ENCODE measurements around the gene ABCA1.

Gene ABCA1

DNA sequence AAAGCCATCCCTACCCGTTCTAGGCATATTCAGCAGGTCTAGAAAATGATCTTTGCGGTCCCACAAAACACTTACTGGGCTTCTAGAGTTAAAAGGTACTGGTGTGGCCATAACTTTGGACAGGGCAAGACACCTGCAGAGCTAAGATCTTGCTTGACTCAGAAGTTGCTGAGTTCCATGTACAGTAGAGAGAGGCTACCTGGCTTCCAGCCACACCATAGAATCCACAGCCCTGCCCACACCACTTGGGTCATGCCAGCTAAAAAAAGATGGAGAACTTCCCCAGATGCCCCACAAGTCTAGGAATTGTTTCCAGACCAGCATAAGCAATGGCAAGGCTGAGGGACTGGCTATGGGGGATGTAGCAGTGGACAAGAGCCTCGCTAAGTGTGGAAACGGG, 52.1 kb downstream of the ABCA1 start:
- no peak overlapping the region for H3K4me3 ChIP-seq (ENCODE audit: low read length)
- TF ChIP-seq, protein P1, sequence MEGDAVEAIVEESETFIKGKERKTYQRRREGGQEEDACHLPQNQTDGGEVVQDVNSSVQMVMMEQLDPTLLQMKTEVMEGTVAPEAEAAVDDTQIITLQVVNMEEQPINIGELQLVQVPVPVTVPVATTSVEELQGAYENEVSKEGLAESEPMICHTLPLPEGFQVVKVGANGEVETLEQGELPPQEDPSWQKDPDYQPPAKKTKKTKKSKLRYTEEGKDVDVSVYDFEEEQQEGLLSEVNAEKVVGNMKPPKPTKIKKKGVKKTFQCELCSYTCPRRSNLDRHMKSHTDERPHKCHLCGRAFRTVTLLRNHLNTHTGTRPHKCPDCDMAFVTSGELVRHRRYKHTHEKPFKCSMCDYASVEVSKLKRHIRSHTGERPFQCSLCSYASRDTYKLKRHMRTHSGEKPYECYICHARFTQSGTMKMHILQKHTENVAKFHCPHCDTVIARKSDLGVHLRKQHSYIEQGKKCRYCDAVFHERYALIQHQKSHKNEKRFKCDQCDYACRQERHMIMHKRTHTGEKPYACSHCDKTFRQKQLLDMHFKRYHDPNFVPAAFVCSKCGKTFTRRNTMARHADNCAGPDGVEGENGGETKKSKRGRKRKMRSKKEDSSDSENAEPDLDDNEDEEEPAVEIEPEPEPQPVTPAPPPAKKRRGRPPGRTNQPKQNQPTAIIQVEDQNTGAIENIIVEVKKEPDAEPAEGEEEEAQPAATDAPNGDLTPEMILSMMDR (conservative IDR thresholded peaks at IDR 0.05; ENCODE audit: low read length) = no peak
- DNase-seq (ENCODE audit: low read depth) = no peak

DNA sequence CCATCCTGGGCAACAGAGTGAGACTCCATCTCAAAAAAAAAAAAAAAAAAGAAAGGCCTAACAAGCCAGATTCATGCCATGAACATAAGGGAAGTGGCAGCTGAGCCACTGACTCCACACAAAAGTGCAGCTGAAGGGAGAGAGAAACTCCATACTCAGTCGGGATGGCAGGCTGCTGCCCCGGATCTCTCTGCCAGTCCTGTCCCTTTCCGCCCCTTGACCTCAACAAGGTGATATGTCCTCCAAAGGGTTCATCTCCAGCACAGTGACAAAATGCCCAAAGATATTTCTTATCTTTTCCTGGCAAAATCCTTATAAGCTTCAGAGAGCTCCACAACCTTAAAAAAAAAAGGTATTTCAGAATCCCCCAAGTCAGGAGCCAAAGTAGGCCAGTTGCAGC, 52.6 kb downstream of the ABCA1 start:
- TF ChIP-seq, protein P1 (conservative IDR thresholded peaks at IDR 0.05; ENCODE audit: low read length) = no peak
- H3K4me3 ChIP-seq (ENCODE audit: low read length) = no peak overlapping the region
- no peak for DNase-seq (ENCODE audit: low read depth)

DNA sequence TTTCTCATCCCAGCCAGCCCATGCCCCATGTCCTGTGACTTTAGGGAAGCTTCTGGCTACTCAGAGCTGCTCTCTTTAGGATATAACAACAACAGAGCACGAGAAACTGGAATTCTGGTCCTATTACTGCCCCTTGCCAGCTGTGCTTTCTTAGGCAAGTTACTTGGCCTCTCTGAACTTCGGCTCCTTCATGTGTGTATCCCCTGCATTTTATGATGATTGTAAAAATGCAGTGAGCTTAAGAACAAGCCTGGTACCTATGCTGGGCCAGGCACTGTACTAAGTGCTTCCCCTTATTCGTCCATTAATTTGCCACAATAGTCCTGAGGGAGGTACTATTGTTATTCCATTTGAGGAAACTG, 54.5 kb downstream of the ABCA1 start:
- H3K4me3 ChIP-seq (ENCODE audit: low read length) = no peak overlapping the region
- TF ChIP-seq, protein P1 (conservative IDR thresholded peaks at IDR 0.05; ENCODE audit: low read length) = no peak
- DNase-seq (ENCODE audit: low read depth) = no peak

DNA sequence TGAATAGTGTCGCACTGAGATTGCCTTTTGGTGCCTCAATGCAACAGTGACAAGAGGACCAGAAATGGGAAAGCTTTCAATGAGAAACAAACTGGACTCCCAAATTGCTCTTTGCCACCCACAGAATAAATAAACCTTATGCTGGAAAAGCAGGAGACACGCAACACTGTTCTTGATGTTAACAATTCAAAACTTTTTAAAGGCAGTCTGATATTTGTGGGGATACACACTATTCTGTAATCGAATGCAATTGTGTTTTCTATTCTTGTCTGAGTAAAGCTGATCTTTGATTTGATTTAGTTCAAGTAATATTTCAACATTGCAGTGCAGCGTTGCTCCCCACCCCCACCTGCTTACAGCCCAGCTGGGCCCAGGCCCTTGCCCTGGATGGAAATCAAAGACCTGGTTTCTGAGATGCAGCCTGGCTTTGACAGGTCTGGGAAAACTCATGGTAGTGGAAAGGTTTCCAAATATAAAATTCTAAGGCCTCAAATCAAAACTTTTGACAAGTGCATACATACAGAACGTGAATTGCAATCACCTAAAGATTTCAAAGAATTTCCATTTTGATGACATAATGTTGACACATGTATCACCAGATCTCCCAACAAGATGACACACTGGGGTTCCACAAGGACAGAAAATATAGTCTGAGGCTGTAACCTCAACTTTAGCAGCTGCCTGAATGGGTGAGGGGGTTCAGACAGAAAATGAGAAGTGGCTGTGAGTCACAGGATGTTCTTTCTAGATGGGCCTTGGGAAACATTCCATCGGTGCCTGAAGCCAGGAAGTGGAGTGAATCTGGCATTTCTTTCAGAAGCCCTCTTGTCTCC, 55.1 kb downstream of the ABCA1 start:
- peak; percentile 95 for DNase-seq (ENCODE audit: low read depth)
- no peak overlapping the region for H3K4me3 ChIP-seq (ENCODE audit: low read length)
- TF ChIP-seq, protein P1 (conservative IDR thresholded peaks at IDR 0.05; ENCODE audit: low read length) = no peak

DNA sequence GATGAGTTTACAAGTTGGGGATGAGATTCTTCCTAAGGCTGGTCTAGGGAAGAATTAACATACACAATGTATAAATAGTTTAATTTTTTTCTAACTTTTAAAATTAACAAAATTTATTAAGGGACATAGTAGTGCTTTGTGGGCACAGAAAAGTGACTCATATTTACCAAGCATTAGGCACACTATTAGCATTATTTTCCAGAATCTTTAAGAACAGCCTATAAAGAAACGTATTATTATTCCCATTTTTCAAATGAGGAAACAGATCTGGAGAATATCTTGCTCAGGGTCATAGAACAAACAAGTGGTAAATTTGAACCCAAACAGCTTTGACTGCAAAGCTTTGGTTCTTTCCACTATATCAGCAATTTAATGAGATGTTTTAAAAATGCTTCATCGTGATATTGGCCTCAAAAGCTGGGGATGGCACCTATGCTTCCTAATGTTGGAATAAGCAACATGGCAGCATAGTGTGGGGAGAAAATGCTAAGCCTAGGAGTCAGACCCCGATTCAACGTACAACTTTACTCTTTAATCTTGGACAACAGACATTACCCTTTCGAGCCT, 55.9 kb downstream of the ABCA1 start:
- H3K4me3 ChIP-seq (ENCODE audit: low read length) = no peak overlapping the region
- DNase-seq (ENCODE audit: low read depth) = no peak
- TF ChIP-seq, protein P1 (conservative IDR thresholded peaks at IDR 0.05; ENCODE audit: low read length) = no peak

DNA sequence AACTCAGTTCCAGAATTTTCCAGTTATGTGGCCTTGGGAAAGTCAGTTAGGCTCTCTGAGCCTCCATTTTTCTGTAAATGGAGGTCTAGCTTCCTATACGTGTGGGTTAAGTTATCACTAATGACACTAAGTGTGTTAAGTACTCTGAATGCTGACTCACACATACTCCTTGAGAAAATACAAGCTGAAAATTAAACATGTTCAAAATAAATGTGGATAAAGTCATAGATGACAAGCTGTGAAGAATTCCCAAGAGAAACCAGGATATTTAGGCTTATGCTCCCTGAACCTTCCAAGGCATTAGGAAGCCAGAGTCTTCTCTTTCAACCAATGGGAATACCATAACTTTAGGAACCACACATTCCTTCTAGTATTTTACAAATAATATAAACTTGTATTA, 58.1 kb downstream of the ABCA1 start:
- H3K4me3 ChIP-seq (ENCODE audit: low read length) = no peak overlapping the region
- DNase-seq (ENCODE audit: low read depth) = no peak
- TF ChIP-seq, protein P1 (conservative IDR thresholded peaks at IDR 0.05; ENCODE audit: low read length) = no peak

Measured in AG10803 (cell line).